ENCODE data around the gene PLCB4.

DNA sequence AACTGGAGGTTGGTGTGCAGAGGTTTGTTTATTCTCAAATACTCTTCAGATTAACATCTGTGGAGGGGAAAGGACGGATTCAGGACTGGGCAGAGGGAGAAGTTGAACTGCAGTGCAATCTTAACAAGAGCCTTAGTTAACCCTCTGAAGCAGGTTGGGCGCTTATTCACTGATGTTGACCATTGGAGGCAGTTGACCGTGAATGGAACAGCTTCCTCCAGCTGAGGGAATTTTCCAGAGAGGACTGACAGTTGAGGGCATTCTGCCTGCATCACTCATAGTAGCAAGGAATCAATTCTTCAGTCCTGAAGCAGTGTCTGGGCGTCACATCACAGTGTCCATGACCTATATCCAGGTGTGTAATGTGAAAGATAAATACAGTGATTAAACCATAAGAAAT lies 80.9 kb downstream of the PLCB4 start:
- TF ChIP-seq, protein P1, sequence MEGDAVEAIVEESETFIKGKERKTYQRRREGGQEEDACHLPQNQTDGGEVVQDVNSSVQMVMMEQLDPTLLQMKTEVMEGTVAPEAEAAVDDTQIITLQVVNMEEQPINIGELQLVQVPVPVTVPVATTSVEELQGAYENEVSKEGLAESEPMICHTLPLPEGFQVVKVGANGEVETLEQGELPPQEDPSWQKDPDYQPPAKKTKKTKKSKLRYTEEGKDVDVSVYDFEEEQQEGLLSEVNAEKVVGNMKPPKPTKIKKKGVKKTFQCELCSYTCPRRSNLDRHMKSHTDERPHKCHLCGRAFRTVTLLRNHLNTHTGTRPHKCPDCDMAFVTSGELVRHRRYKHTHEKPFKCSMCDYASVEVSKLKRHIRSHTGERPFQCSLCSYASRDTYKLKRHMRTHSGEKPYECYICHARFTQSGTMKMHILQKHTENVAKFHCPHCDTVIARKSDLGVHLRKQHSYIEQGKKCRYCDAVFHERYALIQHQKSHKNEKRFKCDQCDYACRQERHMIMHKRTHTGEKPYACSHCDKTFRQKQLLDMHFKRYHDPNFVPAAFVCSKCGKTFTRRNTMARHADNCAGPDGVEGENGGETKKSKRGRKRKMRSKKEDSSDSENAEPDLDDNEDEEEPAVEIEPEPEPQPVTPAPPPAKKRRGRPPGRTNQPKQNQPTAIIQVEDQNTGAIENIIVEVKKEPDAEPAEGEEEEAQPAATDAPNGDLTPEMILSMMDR (IDR thresholded peaks at IDR 0.05) = no peak
- TF ChIP-seq EZH2phosphoT487 (IDR thresholded peaks at IDR 0.05) (no peak), EZH2 (IDR thresholded peaks at IDR 0.05) (no peak)
